Tibial nerve (tissue), 4 donors: ENCODE measurements around the gene RAC2. TPM values are rescaled to one million over a fixed set of nuclear protein-coding genes. Genes with fewer than 3 reads are reported as not detected.
A peak's percentile ranks its signal among the peaks of the same experiment; 100 is the strongest.

ENCODE experiments used
- DNase-seq, 2 donors: peaks; one replicate each; pipeline ENCODE4 v3.0.0-alpha.2; 2019; ENCODE audit warnings: low spot score in 2 of 2
- H3K27ac ChIP-seq, 4 donors: fragments of 200-600 bp; sonication (generic) in 3 of 4; one replicate each; pipeline ENCODE4 v1.5.1; 2017 to 2019; ENCODE audit warnings: mild to moderate bottlenecking in 1 of 4
- H3K27me3 ChIP-seq, 2 donors: fragments of 200-600 bp; sonication (generic) in 1 of 2; one replicate each; pipeline versions ENCODE4 v1.5.1 to v1.6.0; 2017 to 2019
- H3K36me3 ChIP-seq, 3 donors: fragments of 200-600 bp; sonication (generic); one replicate each; pipeline ENCODE4 v1.5.1; 2018 to 2019
- H3K4me1 ChIP-seq, 4 donors: fragments of 200-600 bp; sonication (generic) in 3 of 4; one replicate each; pipeline ENCODE4 v1.5.1; 2017 to 2019
- H3K4me3 ChIP-seq, 4 donors: fragments of 200-600 bp; sonication (generic) in 3 of 4; one replicate each; pipeline ENCODE4 v1.5.1; 2017 to 2019; ENCODE audit warnings: mild to moderate bottlenecking in 1 of 4, moderate library complexity in 1 of 4
- H3K9me3 ChIP-seq, 4 donors: fragments of 200-600 bp; sonication (generic) in 3 of 4; one replicate each; pipeline ENCODE4 v1.5.1; 2017 to 2019
- EP300 ChIP-seq, 2 donors: sonication (generic); formaldehyde crosslinking; IDR thresholded peaks; one replicate each; pipeline ENCODE4 v1.6.1; 2017; ENCODE audit warnings: antibody characterized with exemption in 2 of 2, mild to moderate bottlenecking in 1 of 2
- POLR2A ChIP-seq, 2 donors: fragments of 450-650 bp; IDR thresholded peaks; one replicate each; pipeline ENCODE4 v1.6.1; 2017; ENCODE audit warnings: antibody characterized with exemption in 2 of 2, mild to moderate bottlenecking in 2 of 2, moderate library complexity in 2 of 2
- WGBS, 2 donors: methylation state at CpG; one replicate each; pipeline ENCODE4 v1.1.5; 2018; 5-methylcytosine and 5-hydroxymethylcytosine counted together
- total RNA-seq, 4 donors: library from RNA; depleted of rRNA; stranded (reverse); fragments of >200 nt; gene quantifications; one replicate each; pipeline ENCODE4 v1.1.0, GENCODE V29; 2016
- TF ChIP-seq, protein P1 (sequence below), 5 experiments: fragments of 200-600 bp in 3 of 5; fragments of 450-650 bp in 2 of 5; sonication (generic) in 3 of 5; IDR thresholded peaks; one replicate each; pipeline ENCODE4 v1.5.1; 2016 to 2019; ENCODE audit warnings: antibody characterized with exemption in 5 of 5, mild to moderate bottlenecking in 3 of 5, moderate library complexity in 2 of 5

The RAC2 gene
- total RNA-seq, 4 donors from 2014 or later = 6.3 to 18.6 (median 7.8) TPM

DNA sequence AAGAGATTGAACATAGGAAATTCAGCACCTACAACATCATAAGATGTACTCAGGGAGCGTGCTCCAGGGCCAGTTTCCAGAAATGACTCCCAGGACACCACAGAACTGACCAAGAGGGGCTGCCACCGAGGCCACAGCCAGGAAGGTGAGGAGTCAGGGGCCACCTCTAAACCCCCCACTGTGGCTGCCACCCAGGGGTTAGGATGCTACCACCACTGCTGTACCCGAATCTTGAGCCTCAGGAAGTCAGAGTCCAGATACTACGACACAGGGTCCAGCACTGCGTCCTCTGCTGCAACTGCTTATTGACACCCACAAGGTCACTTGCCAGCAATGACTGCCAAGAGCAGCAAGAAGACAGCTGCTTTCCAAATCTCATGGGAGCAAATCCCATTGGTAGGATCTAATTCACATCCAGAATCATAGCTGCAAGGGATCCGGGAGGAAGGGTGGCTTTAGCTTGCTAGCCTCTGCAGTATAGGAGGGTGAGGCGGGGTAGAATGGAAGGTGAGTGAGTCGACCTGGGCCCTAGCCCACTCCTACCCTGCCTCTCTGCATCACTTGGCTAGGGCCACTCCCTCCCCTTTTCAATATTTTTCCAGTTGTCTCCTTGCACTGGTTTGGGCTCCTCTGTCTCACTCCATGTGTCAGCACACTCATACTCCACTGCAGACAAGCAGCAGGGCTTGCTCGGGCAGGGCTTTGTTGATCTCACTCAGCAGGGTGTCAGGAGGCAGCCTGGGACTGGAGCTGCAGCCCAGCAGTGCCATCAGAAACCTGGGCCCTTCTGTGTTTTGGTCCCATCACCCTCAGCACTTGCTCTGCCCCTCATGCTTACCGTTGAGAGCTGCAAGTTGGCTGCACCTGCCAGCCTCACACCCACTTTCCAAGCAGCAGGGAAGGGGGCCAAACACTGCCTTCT is 20.2 kb upstream of the RAC2 start:
- H3K36me3 ChIP-seq = no peaks in the 10 kb centered on the region
- no peak overlapping the region for H3K27ac ChIP-seq
- H3K4me3 ChIP-seq = no peak overlapping the region
- peaks cover 0 to 24% (median 0%) of the 10 kb centered on the region in 4 donors for H3K4me1 ChIP-seq
- DNase-seq = no peak
- H3K27me3 ChIP-seq = peaks cover 0 to 48% of the 10 kb centered on the region in 2 donors
- TF ChIP-seq POLR2A (IDR thresholded peaks at IDR 0.05) = no peak
- TF ChIP-seq EP300 (IDR thresholded peaks at IDR 0.05) = no peak
- TF ChIP-seq, protein P1, sequence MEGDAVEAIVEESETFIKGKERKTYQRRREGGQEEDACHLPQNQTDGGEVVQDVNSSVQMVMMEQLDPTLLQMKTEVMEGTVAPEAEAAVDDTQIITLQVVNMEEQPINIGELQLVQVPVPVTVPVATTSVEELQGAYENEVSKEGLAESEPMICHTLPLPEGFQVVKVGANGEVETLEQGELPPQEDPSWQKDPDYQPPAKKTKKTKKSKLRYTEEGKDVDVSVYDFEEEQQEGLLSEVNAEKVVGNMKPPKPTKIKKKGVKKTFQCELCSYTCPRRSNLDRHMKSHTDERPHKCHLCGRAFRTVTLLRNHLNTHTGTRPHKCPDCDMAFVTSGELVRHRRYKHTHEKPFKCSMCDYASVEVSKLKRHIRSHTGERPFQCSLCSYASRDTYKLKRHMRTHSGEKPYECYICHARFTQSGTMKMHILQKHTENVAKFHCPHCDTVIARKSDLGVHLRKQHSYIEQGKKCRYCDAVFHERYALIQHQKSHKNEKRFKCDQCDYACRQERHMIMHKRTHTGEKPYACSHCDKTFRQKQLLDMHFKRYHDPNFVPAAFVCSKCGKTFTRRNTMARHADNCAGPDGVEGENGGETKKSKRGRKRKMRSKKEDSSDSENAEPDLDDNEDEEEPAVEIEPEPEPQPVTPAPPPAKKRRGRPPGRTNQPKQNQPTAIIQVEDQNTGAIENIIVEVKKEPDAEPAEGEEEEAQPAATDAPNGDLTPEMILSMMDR (IDR thresholded peaks at IDR 0.05) = no peak
- 80 to 83% methylated on average over 10 of the region's 10 CpGs for WGBS, 2 donors
- peaks cover 0 to 19% (median 0%) of the 10 kb centered on the region in 4 donors for H3K9me3 ChIP-seq

DNA sequence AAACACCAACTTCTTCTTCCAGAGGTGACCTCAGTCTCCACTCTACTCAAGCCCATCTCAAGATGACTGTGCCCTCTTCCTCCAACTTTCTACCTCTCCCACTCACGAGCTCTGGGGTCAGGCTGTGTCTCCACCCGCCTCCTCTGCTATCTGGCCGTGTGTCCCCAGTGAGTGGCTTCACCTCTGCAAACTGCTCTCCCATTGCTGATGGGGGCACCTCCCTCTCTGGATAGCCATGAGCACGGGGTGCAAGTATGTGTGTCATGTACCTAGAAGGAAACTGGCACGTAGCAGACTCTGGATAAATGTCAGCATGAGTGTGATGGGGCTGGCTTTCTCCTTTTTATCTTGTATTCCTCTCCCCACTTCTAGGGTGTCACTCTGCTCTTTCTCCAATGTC is 18.3 kb upstream of the RAC2 start:
- H3K9me3 ChIP-seq = peaks cover 0 to 19% (median 0%) of the 10 kb centered on the region in 4 donors
- peaks cover 0 to 56% of the 10 kb centered on the region in 2 donors for H3K27me3 ChIP-seq
- 71 to 84% methylated on average over 5 of the region's 5 CpGs for WGBS, 2 donors
- DNase-seq = no peak
- no peaks in the 10 kb centered on the region for H3K36me3 ChIP-seq
- H3K4me3 ChIP-seq = no peak overlapping the region
- H3K4me1 ChIP-seq = peaks cover 0 to 24% (median 0%) of the 10 kb centered on the region in 4 donors
- H3K27ac ChIP-seq = no peak overlapping the region
- TF ChIP-seq POLR2A (IDR thresholded peaks at IDR 0.05) = no peak
- TF ChIP-seq, protein P1 (IDR thresholded peaks at IDR 0.05) = no peak
- TF ChIP-seq EP300 (IDR thresholded peaks at IDR 0.05) = no peak

DNA sequence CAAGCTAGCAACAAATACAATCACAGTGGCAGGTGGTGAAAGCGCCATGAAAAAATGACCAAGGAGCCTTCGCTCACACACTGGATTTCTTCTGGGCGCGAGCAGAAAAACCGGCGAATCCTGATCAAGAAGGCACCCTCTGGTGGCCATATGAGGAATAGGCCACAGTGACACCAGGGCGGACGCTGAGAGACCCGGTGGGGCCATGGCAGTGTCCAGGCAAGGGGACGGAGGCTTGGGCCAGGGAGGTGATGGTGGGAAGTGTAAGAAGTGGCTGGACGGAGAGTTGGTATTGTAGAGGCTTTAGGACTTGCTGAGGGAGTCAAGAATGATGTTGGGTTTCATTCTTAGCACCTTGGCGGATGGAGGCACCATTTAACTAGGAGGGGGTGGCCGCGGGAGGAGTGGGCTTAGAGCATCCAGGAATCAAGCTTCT is 16.9 kb upstream of the RAC2 start:
- peaks cover 0 to 59% of the 10 kb centered on the region in 2 donors for H3K27me3 ChIP-seq
- peak in 1 of 2 donors; percentile 47 for DNase-seq
- no peak overlapping the region for H3K27ac ChIP-seq
- peaks cover 0 to 19% (median 0%) of the 10 kb centered on the region in 4 donors for H3K9me3 ChIP-seq
- 23 to 26% methylated on average over 14 of the region's 14 CpGs for WGBS, 2 donors
- TF ChIP-seq, protein P1 (IDR thresholded peaks at IDR 0.05) = peak; percentile 70 to 93 (median 73)
- no peak for TF ChIP-seq EP300 (IDR thresholded peaks at IDR 0.05)
- no peaks in the 10 kb centered on the region for H3K36me3 ChIP-seq
- H3K4me1 ChIP-seq = peaks cover 0 to 16% (median 0%) of the 10 kb centered on the region in 4 donors
- no peak overlapping the region for H3K4me3 ChIP-seq

DNA sequence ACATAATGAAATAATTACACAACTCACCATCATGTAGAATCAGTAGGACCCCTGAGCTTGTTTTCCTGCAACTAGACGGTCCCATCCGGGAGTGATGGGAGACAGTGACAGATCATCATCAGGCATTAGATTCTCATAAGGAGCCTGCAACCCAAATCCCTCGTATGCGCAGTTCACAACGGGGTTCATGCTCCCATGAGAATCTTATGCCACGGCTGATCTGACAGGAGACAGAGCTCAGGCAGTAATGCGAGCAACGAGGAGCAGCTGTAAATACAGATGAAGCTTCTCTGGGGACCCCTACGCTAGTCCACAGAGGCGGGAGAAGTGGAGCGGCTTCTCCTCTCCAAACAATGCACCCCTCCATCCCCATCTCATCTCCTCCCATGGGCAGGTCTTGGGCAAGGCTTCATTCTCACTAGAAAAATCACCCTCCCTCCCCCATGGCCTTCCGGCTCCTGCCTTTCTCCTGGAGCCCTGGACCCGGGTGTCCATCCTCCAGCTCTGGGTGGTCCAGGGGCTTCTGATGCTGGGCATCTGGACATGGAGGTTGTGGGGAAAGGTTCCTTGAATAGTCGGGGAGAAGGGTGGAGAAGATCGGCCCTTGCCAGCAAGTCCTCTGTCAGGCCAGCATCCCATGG is 16.2 kb upstream of the RAC2 start:
- TF ChIP-seq EP300 (IDR thresholded peaks at IDR 0.05) (no peak), POLR2A (IDR thresholded peaks at IDR 0.05) (no peak)
- TF ChIP-seq, protein P1 (IDR thresholded peaks at IDR 0.05) = no peak
- H3K9me3 ChIP-seq = peaks cover 0 to 19% (median 0%) of the 10 kb centered on the region in 4 donors
- no peak for DNase-seq
- no peaks in the 10 kb centered on the region for H3K36me3 ChIP-seq
- peaks cover 0 to 16% (median 0%) of the 10 kb centered on the region in 4 donors for H3K4me1 ChIP-seq
- no peak overlapping the region for H3K27ac ChIP-seq
- H3K27me3 ChIP-seq = peaks cover 0 to 60% of the 10 kb centered on the region in 2 donors
- no peak overlapping the region for H3K4me3 ChIP-seq
- 52 to 57% methylated on average over 14 to 15 of the region's 15 CpGs for WGBS, 2 donors
